Measurements from ENCODE around the gene GIT1.

DNA sequence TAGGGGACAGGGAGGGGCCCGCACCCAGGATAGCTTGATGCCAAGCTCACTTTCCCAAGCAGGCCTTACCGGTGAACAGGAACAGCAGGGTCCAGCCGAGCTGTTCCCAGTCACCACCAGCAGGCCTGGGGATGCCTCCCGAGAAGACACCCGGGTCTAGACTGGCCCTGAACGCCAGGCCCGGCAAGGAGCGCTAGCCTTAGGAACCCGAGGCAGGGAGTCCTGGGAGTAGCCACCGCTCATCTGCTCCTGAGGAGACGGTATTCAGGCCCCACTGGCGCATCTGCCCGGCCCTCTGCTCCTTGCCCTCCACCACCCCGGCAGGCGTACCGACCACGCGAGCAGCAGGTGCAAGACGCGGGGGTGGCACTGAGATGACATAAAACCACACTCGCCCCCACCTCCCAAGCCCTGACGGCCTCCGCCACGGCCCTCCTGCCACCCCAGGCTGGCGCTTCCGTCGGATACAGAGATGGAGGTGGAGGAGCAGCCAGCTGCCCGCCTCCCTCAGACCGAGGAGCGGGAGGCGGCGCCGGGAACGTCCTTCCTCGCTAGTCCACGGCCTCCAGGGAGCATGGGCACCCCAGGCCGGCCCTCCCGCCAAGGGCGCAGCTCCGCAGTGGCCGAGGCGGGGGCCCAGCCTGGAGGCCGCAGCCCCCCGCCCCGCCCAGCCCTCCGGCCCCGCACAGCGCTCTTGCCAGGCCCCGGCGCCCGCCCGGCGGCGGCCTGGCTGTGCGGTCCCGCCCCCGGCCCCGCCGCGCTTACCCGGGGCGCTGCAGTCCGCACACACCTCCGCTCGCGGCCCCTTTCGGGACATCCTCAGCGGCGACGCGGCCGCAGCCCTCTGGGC is 661 bp downstream of the GIT1 start:
- TF ChIP-seq, protein P1, sequence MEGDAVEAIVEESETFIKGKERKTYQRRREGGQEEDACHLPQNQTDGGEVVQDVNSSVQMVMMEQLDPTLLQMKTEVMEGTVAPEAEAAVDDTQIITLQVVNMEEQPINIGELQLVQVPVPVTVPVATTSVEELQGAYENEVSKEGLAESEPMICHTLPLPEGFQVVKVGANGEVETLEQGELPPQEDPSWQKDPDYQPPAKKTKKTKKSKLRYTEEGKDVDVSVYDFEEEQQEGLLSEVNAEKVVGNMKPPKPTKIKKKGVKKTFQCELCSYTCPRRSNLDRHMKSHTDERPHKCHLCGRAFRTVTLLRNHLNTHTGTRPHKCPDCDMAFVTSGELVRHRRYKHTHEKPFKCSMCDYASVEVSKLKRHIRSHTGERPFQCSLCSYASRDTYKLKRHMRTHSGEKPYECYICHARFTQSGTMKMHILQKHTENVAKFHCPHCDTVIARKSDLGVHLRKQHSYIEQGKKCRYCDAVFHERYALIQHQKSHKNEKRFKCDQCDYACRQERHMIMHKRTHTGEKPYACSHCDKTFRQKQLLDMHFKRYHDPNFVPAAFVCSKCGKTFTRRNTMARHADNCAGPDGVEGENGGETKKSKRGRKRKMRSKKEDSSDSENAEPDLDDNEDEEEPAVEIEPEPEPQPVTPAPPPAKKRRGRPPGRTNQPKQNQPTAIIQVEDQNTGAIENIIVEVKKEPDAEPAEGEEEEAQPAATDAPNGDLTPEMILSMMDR (conservative IDR thresholded peaks at IDR 0.05; ENCODE audit: low read depth, low read length): no peak
- TF ChIP-seq EZH2 (IDR thresholded peaks at IDR 0.05; ENCODE audit: low read length, unreplicated experiment): no peak
